NCI-H2081 (cell line): ENCODE results near the gene ITPR1.

Experiments
- DNase-seq, 2 experiments: peaks; one replicate each; lab custom pipeline; 2025; lab: John Stamatoyannopoulos, UW

Gene ITPR1

GRCh38 chr3:4744405-4745234 is 251.5 kb downstream of the ITPR1 start:
- no peak for DNase-seq

GRCh38 chr3:4745235-4745610 is 252.1 kb downstream of the ITPR1 start:
- no peak for DNase-seq

GRCh38 chr3:4746241-4746958 is 253.3 kb downstream of the ITPR1 start:
- no peak for DNase-seq

DNA sequence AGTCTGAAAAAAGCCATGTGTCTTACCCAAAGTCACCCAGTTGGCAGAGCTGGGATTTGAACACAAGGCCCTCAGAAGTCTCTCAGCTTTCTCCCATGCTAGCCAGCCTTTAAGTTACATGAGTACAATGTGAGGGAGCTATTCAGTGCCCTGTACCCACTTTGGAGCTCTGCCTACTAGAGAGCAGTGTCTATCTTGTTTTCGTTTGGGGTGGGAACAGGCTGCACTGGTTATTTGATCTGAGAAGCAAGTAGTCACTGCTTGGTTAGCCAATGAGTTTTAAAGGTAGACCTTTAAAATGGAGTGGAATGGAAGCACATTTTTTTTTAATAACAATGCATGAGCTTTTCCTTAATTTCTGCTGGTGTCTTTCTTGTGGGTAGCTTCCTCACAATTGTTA is 255.0 kb downstream of the ITPR1 start:
- DNase-seq = no peak

DNA sequence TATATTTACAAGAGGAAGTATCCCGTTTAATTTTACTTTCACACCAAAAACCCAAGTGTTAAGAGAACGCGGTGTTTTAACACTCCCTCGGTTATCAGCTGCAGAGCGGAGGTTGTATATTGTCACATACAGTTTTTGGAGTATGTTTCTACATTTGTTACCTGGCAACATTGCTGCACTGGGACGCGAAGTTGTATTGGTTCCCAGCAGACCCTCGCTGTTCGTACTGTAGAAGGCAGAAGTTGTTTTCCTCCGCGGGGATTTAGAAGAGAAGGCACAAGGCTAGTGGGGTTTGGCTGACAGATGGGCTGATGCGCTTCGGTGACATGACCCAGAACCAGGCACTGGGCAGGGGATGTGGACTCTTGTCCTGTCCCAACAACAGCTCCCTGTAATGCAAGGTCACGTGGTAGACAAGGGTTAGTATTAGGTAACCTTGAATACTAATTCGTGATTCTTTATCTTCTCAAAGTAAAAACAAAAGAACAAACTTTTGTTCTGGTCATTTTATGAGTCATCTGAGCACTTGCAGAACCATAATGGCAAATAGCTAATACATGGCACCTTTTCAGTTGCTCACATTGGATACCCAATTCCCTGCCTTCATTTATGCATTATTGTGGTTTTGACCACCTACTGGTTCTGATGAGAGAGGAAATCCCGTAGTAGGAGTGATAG is 255.7 kb downstream of the ITPR1 start:
- DNase-seq = no peak

DNA sequence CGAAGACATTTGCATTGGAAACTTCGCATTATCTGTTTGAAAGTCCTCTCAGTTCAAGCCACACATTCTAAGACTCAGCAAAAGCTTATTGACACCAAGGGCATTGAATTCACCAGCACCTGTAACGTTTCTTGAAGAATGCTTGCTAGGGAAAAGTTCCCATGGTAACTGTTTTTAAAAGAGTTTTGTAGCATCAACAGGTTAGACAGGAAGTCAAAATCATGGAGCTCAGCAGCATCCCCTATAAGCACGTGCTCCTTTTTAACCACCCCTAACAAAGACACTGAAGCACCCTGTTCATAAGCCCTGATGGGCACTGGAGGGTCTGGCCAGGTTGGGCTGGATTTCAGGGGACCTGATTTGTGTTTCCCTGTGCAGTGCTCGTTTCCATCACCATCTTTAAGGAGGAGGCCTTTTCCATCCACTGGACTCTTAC is 256.4 kb downstream of the ITPR1 start:
- no peak for DNase-seq

GRCh38 chr3:4750306-4750968 is 257.3 kb downstream of the ITPR1 start:
- DNase-seq = no peak

DNA sequence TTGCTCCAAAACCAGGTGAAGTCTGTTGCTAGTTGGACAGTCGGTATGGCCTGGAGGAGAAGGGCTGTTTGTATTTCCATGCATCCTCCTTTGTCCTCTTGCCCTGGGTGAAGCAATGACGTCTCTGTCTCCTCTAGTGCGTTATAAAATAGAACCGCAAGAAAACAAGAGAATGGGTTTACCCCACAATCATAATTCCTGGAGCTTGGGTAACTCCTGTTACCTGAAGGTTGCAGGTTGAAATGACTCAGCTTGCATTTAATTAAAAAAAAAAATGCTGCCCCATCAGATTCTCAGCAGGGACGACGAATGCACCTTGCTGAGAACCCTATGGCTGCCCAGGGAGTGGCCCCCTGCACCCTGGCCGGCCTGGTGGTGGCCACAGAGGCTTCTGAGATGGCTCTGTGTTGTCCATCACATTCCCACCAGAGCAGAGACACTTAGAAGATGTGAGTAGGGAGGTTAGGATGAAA is 257.9 kb downstream of the ITPR1 start:
- DNase-seq = no peak

DNA sequence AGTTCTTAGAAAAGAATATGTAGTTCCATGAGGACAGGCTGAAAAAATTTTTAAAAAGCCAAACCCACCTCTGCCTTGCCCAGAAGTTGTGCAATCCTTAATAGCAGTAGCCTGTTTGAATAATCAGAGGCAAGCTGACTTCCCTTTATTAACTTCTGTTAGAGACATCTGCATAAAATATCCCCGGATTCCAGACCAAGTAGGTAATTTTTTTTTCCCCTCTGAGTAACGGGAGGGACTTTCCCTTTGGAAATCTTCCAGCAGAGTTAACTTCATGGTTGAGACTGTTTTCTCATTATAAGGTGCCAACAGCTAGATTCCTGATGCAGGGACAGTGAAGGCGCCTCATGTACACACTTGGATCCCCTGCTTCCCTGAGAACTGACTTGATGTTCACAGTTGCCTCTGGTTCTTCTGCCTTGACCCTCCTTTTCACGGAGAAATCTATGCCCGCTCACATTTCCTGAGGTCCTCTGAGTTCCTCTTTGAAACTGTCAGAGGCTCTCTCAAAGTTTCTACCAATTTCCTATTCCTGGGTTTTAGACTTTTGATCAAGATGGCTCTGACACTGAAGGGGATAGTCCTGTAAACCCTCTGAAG is 258.5 kb downstream of the ITPR1 start:
- DNase-seq = no peak

GRCh38 chr3:4752201-4753072 is 259.3 kb downstream of the ITPR1 start:
- DNase-seq = no peak

DNA sequence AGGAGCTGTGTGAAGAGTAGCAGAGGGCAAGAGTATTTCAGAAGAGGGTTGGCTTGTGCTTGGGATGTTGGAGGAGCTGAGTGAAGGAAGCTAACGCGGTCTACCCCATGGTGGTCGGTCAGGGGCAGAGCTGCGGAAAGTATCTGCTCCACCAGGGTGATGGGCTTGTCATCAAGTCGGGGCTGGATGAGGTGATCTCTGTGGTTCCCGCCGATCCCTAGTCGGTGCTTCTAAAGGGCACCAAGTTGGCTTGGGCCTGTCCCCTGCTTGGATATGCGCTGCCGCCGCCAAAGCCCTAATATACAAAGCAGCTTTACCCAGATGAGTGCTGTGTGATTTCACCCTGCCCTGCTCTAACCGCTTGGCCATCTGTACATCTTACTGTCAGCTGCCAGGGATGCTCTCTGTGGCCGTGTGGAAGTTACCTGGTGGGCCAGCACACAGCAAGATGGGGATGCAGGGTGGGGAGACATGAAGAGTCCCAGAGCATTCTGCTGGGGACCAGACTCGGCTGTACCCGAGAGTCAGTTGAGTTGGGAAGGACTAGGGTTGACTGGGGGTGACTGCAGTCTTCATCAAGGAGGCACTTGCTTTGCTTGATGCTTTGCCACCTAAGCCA is 260.0 kb downstream of the ITPR1 start:
- no peak for DNase-seq

- no peak for DNase-seq
These were observed 261.3 kb downstream of the ITPR1 start for GRCh38 chr3:4754180-4755086.

DNA sequence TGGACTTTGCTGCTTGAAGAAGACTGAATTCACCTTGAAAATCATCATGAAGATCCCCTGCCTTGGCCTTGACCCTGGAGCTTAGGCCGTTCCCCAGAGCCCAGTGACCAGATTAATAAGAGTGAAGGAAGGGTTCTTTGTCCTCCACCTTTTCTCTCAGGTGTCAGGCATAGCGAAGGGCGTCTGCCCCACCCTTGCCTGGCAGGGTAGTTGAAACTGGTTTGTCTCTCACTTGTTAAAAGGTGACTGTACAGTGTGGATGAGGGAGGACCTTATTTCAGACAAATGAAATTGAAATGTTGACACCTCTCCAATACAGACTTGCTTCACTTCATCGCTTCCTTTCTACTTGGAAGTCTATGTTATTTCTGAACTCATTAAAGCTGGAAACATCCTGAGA is 262.4 kb downstream of the ITPR1 start:
- DNase-seq = no peak

DNA sequence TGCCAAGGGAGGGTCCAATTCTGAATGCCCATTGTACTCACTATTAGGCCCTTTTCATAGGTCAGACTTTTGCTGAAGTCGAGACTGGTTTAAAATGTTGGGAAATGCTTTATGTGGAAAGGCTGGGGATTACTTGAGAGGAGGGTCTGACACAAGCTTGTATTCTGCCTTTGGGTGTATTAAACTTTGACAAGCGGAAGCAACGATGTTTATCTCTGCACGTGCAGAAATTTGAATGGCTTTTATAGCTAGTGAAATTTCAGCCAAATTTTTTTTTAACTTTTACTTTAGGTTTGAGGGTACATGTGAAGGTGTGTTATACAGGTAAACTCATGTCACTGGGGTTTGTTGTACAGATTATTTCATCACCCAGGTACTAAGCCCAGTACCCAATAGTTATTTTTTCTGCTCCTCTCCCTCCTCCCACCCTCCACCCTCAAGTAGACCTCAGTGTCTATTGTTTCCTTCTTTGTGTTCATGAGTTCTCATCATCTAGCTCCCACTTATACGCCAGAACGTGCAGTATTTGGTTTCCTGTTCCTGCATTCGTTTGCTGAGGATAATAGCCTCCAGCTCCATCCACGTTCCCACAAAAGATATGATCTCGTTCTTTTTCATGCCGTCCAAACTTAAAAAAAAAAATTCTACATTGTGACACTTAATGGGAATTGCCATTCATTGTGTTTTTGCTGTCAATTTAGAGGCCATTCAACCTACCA is 263.1 kb downstream of the ITPR1 start:
- DNase-seq = no peak

DNA sequence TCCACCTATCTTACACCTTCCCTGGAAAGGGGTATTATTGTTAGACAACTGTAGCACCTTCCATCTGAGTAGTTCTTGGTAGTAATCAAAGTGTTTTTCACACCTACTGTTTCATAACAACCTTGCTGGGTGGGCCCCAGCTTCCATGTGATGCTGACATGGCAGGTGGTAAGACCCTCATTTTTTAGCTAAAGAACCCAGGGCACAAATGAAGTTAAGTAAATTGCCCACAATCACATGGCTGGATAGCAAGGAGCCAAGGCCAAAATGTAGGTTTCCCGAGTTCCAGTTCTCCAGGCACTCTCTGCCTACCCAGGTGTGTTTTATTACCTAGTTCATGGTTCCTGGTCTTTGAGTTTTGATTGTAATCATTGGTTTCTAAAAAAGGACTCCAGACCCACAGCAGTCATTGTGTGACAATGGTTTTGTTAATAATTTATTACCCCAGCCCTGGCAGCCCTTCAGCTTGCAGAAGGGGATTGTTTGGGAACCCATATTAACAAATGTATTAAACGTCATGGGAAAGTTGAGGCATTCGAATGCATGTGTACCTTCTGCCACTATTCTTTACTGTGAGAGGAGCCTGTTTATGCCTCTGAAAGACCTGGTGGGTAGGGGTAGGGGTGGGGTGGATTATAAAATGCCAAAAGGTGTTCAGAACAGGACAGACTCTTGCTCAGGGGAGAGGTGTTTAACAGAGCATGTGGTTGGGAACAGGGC is 263.9 kb downstream of the ITPR1 start:
- no peak for DNase-seq

GRCh38 chr3:4757575-4758248 is 264.6 kb downstream of the ITPR1 start:
- no peak for DNase-seq

DNA sequence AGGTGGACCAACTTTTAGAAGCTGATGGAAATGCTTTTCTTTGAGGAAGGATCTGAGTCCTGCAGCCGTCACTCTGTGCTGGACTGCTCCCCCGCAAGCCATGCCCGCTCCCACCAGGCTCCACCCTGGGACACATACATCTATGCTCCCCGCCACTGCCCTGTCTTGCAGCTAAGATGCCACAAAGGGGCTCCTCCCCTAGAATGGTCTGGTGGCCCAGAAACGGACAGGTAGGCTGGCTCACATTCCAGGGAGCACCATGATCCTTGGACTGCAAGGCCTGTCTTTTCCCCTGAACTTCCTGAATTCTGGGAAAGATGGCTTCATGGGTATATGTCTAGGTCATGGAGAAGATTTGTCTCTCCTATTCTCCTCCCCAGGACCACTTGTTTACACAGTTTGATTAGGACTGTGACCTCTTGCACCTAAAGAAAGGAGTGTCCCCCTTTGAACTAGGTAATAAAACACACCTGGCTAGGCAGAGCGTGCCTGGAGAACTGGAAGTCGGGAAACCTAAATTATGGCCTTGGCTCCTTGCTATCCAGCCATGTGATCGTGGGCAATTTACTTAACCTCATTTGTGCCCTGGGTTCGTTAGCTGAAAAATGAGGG is 265.2 kb downstream of the ITPR1 start:
- DNase-seq = no peak
